Trophoblast cell (in vitro differentiated cells and primary cell): Measurements from ENCODE around the gene LAMA2.

Experiments
- DNase-seq, 2 donors: peaks; one replicate each; pipeline ENCODE4 v3.0.0-alpha.2; 2016
- H2AFZ ChIP-seq: 2 replicates; pipeline ENCODE4 v1.6.1; 2013; ENCODE audit warnings: low read length, moderate library complexity, mild to moderate bottlenecking; ENCODE audit not compliant: insufficient read depth, poor library complexity
- H2AK5ac ChIP-seq: 2 replicates; pipeline ENCODE4 v1.6.1; 2013; ENCODE audit warnings: mild to moderate bottlenecking, low read length
- H2BK120ac ChIP-seq: 2 replicates; pipeline ENCODE4 v1.6.1; 2013; ENCODE audit warnings: low read length, mild to moderate bottlenecking, moderate library complexity; ENCODE audit not compliant: insufficient read depth, poor library complexity
- H2BK12ac ChIP-seq: 2 replicates; pipeline ENCODE4 v1.6.1; 2013; ENCODE audit warnings: mild to moderate bottlenecking, low read length, moderate library complexity
- H2BK5ac ChIP-seq: 2 replicates; pipeline ENCODE4 v1.6.1; 2013; ENCODE audit warnings: low read length, low read depth, moderate library complexity, mild to moderate bottlenecking; ENCODE audit not compliant: poor library complexity
- H3K14ac ChIP-seq: 2 replicates; pipeline ENCODE4 v1.6.1; 2013; ENCODE audit warnings: mild to moderate bottlenecking, low read length
- H3K18ac ChIP-seq: 2 replicates; pipeline ENCODE4 v1.6.1; 2013; ENCODE audit warnings: mild to moderate bottlenecking, low read length
- H3K23ac ChIP-seq: 2 replicates; pipeline ENCODE4 v1.6.1; 2013; ENCODE audit warnings: low read length
- H3K27ac ChIP-seq: 2 replicates; pipeline ENCODE4 v1.5.1; 2013; ENCODE audit warnings: low read depth, mild to moderate bottlenecking, inconsistent platforms, low read length, moderate library complexity
- H3K27me3 ChIP-seq: 2 replicates; pipeline ENCODE4 v1.6.1; 2013; ENCODE audit warnings: inconsistent platforms, mild to moderate bottlenecking, low read length, moderate library complexity; ENCODE audit not compliant: insufficient read depth
- H3K36me3 ChIP-seq, 2 experiments: 1 replicate in 1 of 2; 2 replicates in 1 of 2; pipeline ENCODE4 v1.6.1; 2013; ENCODE audit warnings: low read length in 2 of 2, mild to moderate bottlenecking in 2 of 2, moderate library complexity in 1 of 2; ENCODE audit not compliant: insufficient read depth in 2 of 2, control insufficient read depth in 1 of 2
- H3K4ac ChIP-seq: 2 replicates; pipeline ENCODE4 v1.6.1; 2013; ENCODE audit warnings: low read depth, mild to moderate bottlenecking, low read length, moderate library complexity
- H3K4me1 ChIP-seq, 2 experiments: 1 replicate in 1 of 2; 2 replicates in 1 of 2; pipeline ENCODE4 v1.6.1; 2013; ENCODE audit warnings: low read length in 2 of 2, mild to moderate bottlenecking in 2 of 2, moderate library complexity in 1 of 2; ENCODE audit not compliant: insufficient read depth in 2 of 2, control insufficient read depth in 1 of 2
- H3K4me2 ChIP-seq: 2 replicates; pipeline ENCODE4 v1.6.1; 2013; ENCODE audit warnings: inconsistent platforms, mild to moderate bottlenecking, low read length, moderate library complexity
- H3K4me3 ChIP-seq: 2 replicates; pipeline ENCODE4 v1.5.1; 2013; ENCODE audit warnings: mild to moderate bottlenecking, low read depth, low read length, inconsistent platforms
- H3K79me1 ChIP-seq: one replicate; pipeline ENCODE4 v1.6.1; 2013; ENCODE audit warnings: low read length
- H3K79me2 ChIP-seq: 2 replicates; pipeline ENCODE4 v1.6.1; 2013; ENCODE audit warnings: low read length, mild to moderate bottlenecking; ENCODE audit not compliant: control insufficient read depth, insufficient read depth, poor library complexity
- H3K9ac ChIP-seq: 2 replicates; pipeline ENCODE4 v1.6.1; 2013; ENCODE audit warnings: mild to moderate bottlenecking, low read length
- H3K9me3 ChIP-seq: 2 replicates; pipeline ENCODE4 v1.6.1; 2013; ENCODE audit warnings: low read depth, mild to moderate bottlenecking, control low read depth, inconsistent platforms, low read length; ENCODE audit not compliant: insufficient read depth
- H4K12ac ChIP-seq: 2 replicates; pipeline ENCODE4 v1.6.1; 2013; ENCODE audit warnings: low read depth, mild to moderate bottlenecking, low read length, moderate library complexity
- H4K8ac ChIP-seq: 2 replicates; pipeline ENCODE4 v1.6.1; 2013; ENCODE audit warnings: low read depth, mild to moderate bottlenecking, low read length, moderate library complexity
- H4K91ac ChIP-seq: one replicate; pipeline ENCODE4 v1.6.1; 2013; ENCODE audit warnings: low read depth, mild to moderate bottlenecking, low read length, moderate library complexity
- WGBS: extraction: QIAGEN DNeasy Blood & Tissue Kit; methylation state at CpG from one replicate; pipeline ENCODE4 v1.1.7; 2013; ENCODE audit warnings: missing lambda C conversion rate; ENCODE audit not compliant: insufficient read length, insufficient coverage; ENCODE audit errors: extremely low coverage; 5-methylcytosine and 5-hydroxymethylcytosine counted together

The LAMA2 gene

DNA sequence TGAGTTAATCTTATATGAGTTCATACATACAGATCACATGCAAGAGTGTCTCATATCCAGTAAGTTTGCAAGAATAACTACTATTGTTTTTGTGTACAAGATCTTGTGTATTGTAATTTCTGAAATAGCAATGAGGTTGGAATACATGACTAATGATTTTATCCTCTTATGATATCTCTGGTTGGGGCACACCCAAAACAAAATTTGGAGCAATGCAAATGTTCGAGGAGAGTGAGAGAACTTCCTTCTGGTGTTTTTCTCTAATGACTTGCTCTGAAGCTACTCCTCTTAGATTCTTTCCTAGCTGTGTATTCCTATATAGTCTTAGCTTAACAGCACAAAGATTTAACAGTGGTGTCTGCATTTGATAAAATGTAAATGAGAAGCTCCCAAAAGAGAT lies 252.5 kb downstream of the LAMA2 start:
- Histone ChIP-seq H4K91ac (no peak overlapping the region), H2BK120ac (no peak overlapping the region), H3K4me2 (no peak overlapping the region), H3K79me2 (no peaks in the 10 kb centered on the region), H3K27me3 (no peaks in the 10 kb centered on the region), H3K23ac (no peak overlapping the region), H3K14ac (no peak overlapping the region), H3K4me3 (no peak overlapping the region), H3K9ac (no peak overlapping the region), H2AFZ (no peak overlapping the region), H2BK12ac (no peak overlapping the region), H3K36me3 (no peaks in the 10 kb centered on the region), H2AK5ac (no peak overlapping the region), H2BK5ac (no peak overlapping the region), H4K12ac (no peak overlapping the region), H3K4me1 (no peaks in the 10 kb centered on the region), H3K18ac (no peak overlapping the region), H4K8ac (no peak overlapping the region), H3K9me3 (no peaks in the 10 kb centered on the region), H3K4ac (no peak overlapping the region), H3K27ac (no peak overlapping the region), H3K79me1 (no peaks in the 10 kb centered on the region)
- DNase-seq: no peak
- no CpG with 5 or more reads among the region's 1 CpG for WGBS

DNA sequence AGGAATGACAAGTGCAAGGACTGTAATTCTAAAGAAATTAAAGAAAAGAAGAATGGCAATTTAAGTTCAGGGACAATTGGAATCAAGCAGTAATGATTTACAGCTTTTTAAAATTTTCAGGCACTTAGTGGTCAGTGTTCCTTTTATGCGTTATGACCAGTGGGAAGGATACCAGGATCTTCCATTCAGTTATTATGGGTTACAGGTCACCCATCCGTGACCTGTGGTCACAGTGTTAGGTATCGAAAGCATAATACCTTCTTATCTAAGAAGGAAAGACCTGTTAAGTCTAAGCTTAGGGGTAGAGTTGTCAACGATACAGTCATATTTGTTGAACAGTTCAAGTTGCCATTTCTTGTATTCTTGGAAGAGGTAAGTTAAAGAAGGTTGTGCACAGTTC lies 253.8 kb downstream of the LAMA2 start:
- no peak overlapping the region for H4K8ac ChIP-seq
- H2BK12ac ChIP-seq: no peak overlapping the region
- no peak overlapping the region for H2BK5ac ChIP-seq
- H2AFZ ChIP-seq: no peak overlapping the region
- H3K79me2 ChIP-seq: no peaks in the 10 kb centered on the region
- no peak overlapping the region for H3K4me3 ChIP-seq
- no peak overlapping the region for H3K14ac ChIP-seq
- no peak overlapping the region for H4K91ac ChIP-seq
- no peak overlapping the region for H2BK120ac ChIP-seq
- no peaks in the 10 kb centered on the region for H3K4me1 ChIP-seq
- no peak overlapping the region for H4K12ac ChIP-seq
- no peak overlapping the region for H3K4me2 ChIP-seq
- WGBS: no CpG with 5 or more reads among the region's 4 CpGs
- no peaks in the 10 kb centered on the region for H3K79me1 ChIP-seq
- DNase-seq: no peak
- no peaks in the 10 kb centered on the region for H3K36me3 ChIP-seq
- no peak overlapping the region for H3K18ac ChIP-seq
- no peak overlapping the region for H3K23ac ChIP-seq
- H3K9me3 ChIP-seq: no peaks in the 10 kb centered on the region
- no peak overlapping the region for H2AK5ac ChIP-seq
- H3K27me3 ChIP-seq: no peaks in the 10 kb centered on the region
- H3K9ac ChIP-seq: no peak overlapping the region
- H3K27ac ChIP-seq: no peak overlapping the region
- no peak overlapping the region for H3K4ac ChIP-seq

DNA sequence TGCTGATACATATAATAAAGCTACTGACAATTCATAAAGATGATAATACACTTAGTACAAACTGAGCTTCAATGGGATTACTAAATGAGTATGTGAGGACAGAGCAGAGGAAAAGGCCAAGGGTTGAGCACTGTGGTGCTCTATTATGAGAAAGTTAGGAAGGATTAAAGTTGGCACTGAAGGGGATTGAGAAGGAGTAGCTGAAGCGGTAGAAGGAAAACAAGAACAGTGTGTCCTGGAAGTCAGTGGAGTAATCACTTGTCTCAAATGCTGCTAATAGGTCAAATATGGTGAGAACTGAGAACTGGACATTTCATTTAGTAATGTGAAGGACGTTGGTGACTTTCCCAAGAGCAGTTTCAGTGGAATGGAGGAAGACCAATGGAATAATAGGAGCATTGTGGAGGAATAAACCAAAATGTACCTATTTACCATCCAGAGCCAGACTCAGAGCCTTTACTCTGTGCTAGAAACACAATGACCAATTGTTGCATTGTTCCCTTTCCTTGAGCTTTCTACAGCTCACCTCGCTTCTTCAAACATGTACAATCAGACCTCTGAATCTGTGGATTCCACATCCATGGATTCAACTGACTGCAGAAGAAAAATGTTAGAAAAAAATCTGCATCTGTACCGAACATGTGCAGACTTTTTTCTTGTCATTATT lies 255.9 kb downstream of the LAMA2 start:
- no peak overlapping the region for H2AFZ ChIP-seq
- H3K4me3 ChIP-seq: no peak overlapping the region
- H4K91ac ChIP-seq: no peak overlapping the region
- H3K27me3 ChIP-seq: no peaks in the 10 kb centered on the region
- H4K12ac ChIP-seq: no peak overlapping the region
- no peak for DNase-seq
- no peak overlapping the region for H3K14ac ChIP-seq
- H3K9me3 ChIP-seq: no peaks in the 10 kb centered on the region
- H3K9ac ChIP-seq: no peak overlapping the region
- H3K79me1 ChIP-seq: no peaks in the 10 kb centered on the region
- no peak overlapping the region for H4K8ac ChIP-seq
- no peak overlapping the region for H2AK5ac ChIP-seq
- no peak overlapping the region for H3K27ac ChIP-seq
- no peak overlapping the region for H2BK12ac ChIP-seq
- no peak overlapping the region for H2BK5ac ChIP-seq
- WGBS: no CpG with 5 or more reads among the region's 4 CpGs
- no peak overlapping the region for H3K18ac ChIP-seq
- H2BK120ac ChIP-seq: no peak overlapping the region
- H3K23ac ChIP-seq: no peak overlapping the region
- H3K79me2 ChIP-seq: no peaks in the 10 kb centered on the region
- no peaks in the 10 kb centered on the region for H3K4me1 ChIP-seq
- no peak overlapping the region for H3K4me2 ChIP-seq
- H3K36me3 ChIP-seq: no peaks in the 10 kb centered on the region
- H3K4ac ChIP-seq: no peak overlapping the region

DNA sequence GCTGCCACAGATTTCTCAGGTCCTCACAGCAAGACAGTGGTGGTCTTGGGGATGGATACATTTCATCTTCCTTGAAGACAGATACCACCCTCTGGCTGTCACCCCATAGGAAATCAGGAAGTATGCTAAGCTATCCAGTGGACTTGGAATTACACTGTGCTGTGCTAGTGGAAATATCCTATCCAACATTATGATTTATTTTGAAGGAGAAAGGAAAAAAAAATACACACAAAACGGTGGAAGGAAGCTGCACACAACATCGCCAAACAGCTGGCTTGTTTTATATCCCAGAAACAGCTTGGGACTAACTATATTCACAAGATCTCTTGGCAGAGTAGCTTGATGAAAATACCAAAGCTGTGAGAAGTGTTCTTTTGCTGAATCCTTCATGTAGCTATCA lies 257.6 kb downstream of the LAMA2 start:
- Histone ChIP-seq H3K4me2 (no peak overlapping the region), H3K9ac (no peak overlapping the region), H4K12ac (no peak overlapping the region), H2AFZ (no peak overlapping the region), H3K79me2 (no peaks in the 10 kb centered on the region), H2BK12ac (no peak overlapping the region), H3K4ac (no peak overlapping the region), H3K18ac (no peak overlapping the region), H4K8ac (no peak overlapping the region), H4K91ac (no peak overlapping the region), H3K27me3 (no peaks in the 10 kb centered on the region), H3K23ac (no peak overlapping the region), H3K14ac (no peak overlapping the region), H3K4me1 (no peaks in the 10 kb centered on the region), H3K36me3 (no peaks in the 10 kb centered on the region), H3K9me3 (no peaks in the 10 kb centered on the region), H3K27ac (no peak overlapping the region), H2AK5ac (no peak overlapping the region), H3K79me1 (no peaks in the 10 kb centered on the region), H2BK5ac (no peak overlapping the region), H2BK120ac (no peak overlapping the region), H3K4me3 (no peak overlapping the region)
- DNase-seq: no peak
- no CpG with 5 or more reads among the region's 2 CpGs for WGBS
